GM19239 (cell line): ENCODE results near the gene DOK6.
A peak's percentile ranks its signal among the peaks of the same experiment; 100 is the strongest.

Experiments used
- DNase-seq: peaks from one replicate; pipeline ENCODE4 v3.0.0; 2011; ENCODE audit warnings: low spot score; ENCODE audit not compliant: insufficient read length
- FAIRE-seq: peaks from 2 replicates; lab custom pipeline; 2011; peaks lifted over from hg19 to GRCh38; lab: Jason Lieb, UNC

The DOK6 gene

GRCh38 chr18:69885841-69886531 lies 485.3 kb downstream of the DOK6 start:
- no peak for DNase-seq
- peak; percentile 99 for FAIRE-seq

- FAIRE-seq = peak; percentile 92
These were observed 486.6 kb downstream of the DOK6 start for GRCh38 chr18:69887256-69887655.

DNA sequence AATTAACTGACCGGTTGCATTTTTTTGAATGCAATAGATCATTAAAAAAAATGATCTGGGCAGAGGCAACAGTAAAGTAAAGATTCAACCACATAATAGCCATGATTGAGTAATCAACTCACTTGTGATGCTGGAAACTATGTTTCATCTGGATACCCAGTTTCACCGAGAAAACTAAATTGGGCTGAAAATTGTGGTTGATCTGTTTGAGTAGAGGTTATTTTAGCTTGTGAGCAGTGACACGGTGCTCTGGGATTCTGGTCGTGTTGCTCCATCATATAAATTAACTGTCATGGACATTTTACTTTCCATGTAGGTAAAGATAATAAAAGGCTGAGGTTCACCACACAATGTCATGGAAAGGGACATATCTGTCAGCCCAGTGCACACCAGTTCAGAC lies 488.3 kb downstream of the DOK6 start:
- no peak for DNase-seq
- FAIRE-seq = peak; percentile 82

More at GRCh38 chr18:69887256-69887655, 486.6 kb downstream of the DOK6 start:
- no peak for DNase-seq

DNA sequence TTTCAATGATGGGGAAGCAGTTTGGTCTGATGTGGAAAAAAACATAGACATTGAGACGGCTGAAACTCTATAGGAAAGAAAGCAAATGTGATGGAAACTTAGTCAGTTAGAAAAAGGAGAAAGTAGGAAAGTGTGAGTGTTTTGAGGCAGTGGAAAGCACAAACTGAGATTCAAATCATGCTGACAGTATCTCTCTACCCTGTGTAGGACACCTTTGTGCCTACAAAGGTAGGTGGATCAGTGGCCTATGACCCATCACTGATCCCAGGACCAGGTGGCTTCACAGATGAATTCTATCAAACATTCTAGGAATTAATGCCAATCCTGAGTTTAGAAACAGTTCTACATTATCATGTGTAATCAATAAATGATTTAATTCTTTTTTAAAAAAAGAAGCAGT lies 489.9 kb downstream of the DOK6 start:
- FAIRE-seq = peak; percentile 51

GRCh38 chr18:69894467-69894866 lies 493.8 kb downstream of the DOK6 start:
- no peak for FAIRE-seq
- no peak for DNase-seq

More for the DNA sequence above, 489.9 kb downstream of the DOK6 start:
- no peak for DNase-seq

GRCh38 chr18:69895066-69896047 lies 494.7 kb downstream of the DOK6 start:
- DNase-seq (no peak), FAIRE-seq (peak; percentile 37)

DNA sequence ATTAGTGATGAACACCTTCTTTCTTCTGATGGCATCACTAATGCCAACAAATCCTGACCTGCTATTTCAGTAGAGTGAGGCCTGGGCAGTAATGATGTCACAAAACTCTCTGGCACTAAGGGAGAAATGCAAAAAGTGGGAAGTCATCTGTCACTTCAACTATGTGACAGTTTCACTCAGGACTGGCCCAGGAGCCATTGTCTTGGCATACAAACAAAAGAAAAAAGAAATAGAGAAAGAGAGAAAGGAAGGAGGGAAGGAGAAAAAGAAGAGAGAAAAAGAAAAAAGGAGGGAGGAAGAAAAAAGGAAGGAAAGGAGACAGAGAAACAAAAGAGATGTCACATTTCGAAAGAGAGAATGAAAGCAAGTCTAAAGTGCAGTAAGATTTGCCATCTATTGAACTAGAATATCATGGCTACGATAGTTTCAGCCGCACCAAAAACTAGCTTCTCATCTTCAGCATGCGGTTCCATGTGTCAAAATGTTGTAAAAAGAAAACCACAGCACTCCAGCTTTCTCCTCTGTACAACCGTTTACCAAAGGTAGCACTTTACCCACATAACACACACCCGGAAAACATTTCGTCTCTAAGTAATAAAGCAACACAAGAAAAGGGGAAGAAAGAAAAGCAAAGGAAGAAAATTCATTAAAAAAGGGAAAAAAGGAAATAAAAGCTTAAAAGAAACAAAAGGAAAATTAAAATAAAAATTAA lies 496.9 kb downstream of the DOK6 start:
- FAIRE-seq = peak; percentile 64
- no peak for DNase-seq

DNA sequence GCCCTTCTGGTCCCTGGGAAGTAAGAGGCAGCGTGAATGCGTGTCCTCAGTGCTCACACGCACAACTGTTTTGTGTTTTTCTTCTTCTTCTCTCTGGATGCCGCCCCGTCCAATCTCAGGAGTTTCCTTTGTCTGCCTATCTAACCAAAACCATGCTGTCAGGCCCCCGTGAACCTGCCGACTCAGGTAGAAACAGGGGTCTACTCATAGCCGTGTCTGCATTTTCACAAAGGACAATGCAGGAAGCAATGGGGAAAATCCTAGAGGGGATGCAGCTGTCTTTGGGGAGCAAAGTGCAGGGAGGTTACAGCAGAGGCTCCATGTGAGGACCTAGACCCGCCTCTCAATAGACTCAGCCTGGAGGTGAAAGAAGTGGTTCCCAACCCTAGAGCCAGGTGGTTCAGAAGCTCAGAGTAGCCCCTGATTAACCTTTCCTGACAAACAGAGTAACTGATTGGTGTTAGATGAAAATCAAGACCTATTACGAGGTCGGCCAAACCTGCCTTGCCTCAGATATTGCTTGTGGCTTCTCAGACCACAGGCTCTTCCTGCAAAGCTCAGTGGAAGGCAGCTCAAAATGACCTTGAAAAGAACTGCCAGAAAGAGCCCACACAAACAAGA lies 497.7 kb downstream of the DOK6 start:
- FAIRE-seq (peak; percentile 93), DNase-seq (peak; percentile 33)
